Activated T-helper 1 cell treated with anti-CD3 and anti-CD28 coated beads, Interleukin-12 subunit alpha, Interleukin-12 subunit beta, Interleukin-2, Interleukin-4 antibody, amounts not matched to agents 30 ng/mL and 10 ng/mL and 1 ng/mL, durations not matched to agents 14 hours and 24 hours and 36 hours (primary cell): ENCODE results near the gene ALPK3. TPM values are rescaled to one million over a fixed set of nuclear protein-coding genes. Genes with fewer than 3 reads are reported as not detected.
A peak's percentile ranks its signal among the peaks of the same experiment; 100 is the strongest.
"Not testable (repeated sequence)": the region's sequence is repeated elsewhere in the genome, so short reads cannot be mapped to it uniquely, and the experiment has no call there.

ENCODE experiments used
- DNase-seq: peaks from one replicate; pipeline ENCODE4 v3.0.0; 2021; ENCODE audit warnings: low spot score
- H3K27ac Mint-ChIP-seq: one replicate; pipeline ENCODE4 v1.8.0; 2021; ENCODE audit warnings: mild to moderate bottlenecking, mixed read lengths
- H3K27me3 Mint-ChIP-seq: one replicate; pipeline ENCODE4 v1.8.0; 2022; ENCODE audit warnings: mild to moderate bottlenecking, moderate library complexity, mixed read lengths; ENCODE audit not compliant: insufficient read depth
- H3K36me3 Mint-ChIP-seq: one replicate; pipeline ENCODE4 v1.8.0; 2021; ENCODE audit warnings: low read depth, mixed read lengths
- H3K4me1 Mint-ChIP-seq: one replicate; pipeline ENCODE4 v1.8.0; 2021; ENCODE audit warnings: low read depth, mixed read lengths
- H3K4me3 Mint-ChIP-seq: one replicate; pipeline ENCODE4 v1.8.0; 2021; ENCODE audit warnings: mild to moderate bottlenecking, moderate library complexity, mixed read lengths
- H3K9me3 Mint-ChIP-seq: one replicate; pipeline ENCODE4 v1.8.0; 2021; ENCODE audit warnings: mixed read lengths
- intact Hi-C: fragments of 100-400 bp; cut with micrococcal nuclease; formaldehyde crosslinking; loops from one replicate; pipeline ENCODE4 v1.15.1; 2024
- total RNA-seq: library from RNA; stranded (reverse); gene quantifications from 2 replicates; pipeline ENCODE4 v1.2.3, GENCODE V29; 2022

The ALPK3 gene
- total RNA-seq, 1 donor from 2014 or later, result 0.10 TPM

DNA sequence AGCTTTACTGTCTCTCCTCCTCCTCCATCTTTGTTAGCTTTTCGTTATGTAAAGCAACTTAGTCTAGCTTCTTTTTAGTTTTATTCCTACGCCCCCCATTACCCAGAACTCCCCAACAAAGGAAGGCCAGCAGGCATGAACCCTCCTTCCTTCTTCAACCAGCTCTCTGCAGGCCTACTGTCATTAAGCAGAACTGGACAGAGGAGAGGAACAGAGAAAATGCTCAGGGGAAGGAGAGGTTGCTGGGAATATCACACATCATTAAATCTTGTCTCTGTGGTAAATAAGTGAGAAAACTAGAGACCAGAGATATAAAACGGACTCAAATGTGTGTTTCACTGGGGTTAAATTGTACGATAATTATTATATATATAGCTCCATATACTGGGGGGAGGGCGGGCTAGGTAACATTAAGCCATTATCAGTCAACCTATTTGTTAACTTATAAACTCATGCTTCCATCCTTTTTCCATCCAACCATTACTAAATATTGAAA lies 48.0 kb downstream of the ALPK3 start:
- no peak overlapping the region for H3K4me3 Mint-ChIP-seq
- H3K27ac Mint-ChIP-seq, result no peak overlapping the region
- H3K9me3 Mint-ChIP-seq, result no peaks in the 10 kb centered on the region
- no peaks in the 10 kb centered on the region for H3K4me1 Mint-ChIP-seq
- no peak for DNase-seq
- intact Hi-C loops, result no loop called here
- no peaks in the 10 kb centered on the region for H3K36me3 Mint-ChIP-seq
- H3K27me3 Mint-ChIP-seq, result peaks cover 3% of the 10 kb centered on the region

DNA sequence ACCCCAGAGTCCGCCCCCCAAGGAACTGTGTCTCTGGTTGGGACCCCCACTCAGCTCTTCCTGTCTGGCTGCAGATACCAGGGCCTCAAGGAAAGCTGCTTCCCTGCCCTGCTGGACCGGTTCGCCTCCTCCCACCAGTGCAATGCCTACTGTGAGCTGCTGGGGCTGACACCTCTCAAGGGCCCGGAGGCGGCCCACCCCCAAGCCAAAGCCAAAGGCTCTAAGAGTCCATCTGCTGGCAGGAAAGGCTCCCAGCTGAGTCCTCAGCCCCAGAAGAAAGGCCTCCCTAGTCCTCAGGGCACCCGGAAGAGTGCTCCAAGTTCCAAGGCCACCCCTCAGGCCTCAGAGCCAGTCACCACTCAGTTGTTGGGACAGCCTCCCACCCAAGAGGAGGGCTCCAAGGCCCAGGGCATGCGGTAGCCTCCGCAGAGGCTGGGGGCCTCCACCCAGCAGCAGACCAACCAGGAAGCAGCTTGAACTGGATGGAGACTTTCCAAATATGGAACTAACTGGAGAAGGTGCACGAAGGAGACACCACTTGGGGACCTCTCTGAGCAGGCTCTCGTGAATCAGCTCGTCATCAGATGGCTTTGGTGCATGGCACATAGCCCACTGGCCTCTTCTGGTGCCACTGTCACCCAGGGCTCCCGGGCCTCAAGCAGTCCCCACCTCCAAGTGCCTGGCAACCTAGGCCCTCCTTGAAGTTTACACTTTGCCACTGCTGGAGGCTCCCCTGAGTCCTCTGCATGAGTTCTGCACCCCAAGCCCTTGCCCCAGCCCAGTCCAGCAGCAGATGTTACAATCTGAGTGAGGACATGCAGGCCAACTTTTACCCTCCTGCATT lies 51.1 kb downstream of the ALPK3 start:
- Mint-ChIP-seq H3K4me1 (no peaks in the 10 kb centered on the region), H3K36me3 (no peaks in the 10 kb centered on the region), H3K27me3 (peaks cover 2% of the 10 kb centered on the region), H3K9me3 (no peaks in the 10 kb centered on the region), H3K4me3 (no peak overlapping the region), H3K27ac (no peak overlapping the region)
- intact Hi-C loops, result no loop called here
- DNase-seq, result no peak

DNA sequence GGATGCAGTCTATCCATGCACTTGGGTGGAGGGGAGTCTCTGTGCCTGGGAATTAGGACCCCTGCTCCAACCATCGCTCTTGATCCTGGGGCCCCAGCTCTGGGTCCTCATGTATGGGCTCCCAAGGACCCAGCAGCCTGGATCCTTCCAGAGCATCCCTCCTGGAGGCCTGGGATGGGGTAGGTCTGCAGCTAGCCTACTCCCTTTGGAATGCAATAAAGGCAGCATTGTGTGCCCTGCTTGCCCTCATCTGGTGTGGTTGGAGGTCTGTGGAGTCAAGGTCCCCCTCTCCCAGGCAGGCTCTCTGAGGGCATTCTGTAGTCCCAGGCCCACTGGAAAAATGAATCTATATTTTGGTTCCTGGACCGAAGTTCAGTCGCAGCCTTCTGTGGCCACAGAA lies 52.4 kb downstream of the ALPK3 start:
- no peaks in the 10 kb centered on the region for H3K36me3 Mint-ChIP-seq
- no peaks in the 10 kb centered on the region for H3K9me3 Mint-ChIP-seq
- peaks cover under 1% of the 10 kb centered on the region for H3K27me3 Mint-ChIP-seq
- no peak overlapping the region for H3K4me3 Mint-ChIP-seq
- intact Hi-C loops, result no loop called here
- no peak for DNase-seq
- H3K27ac Mint-ChIP-seq, result no peak overlapping the region
- H3K4me1 Mint-ChIP-seq, result no peaks in the 10 kb centered on the region

DNA sequence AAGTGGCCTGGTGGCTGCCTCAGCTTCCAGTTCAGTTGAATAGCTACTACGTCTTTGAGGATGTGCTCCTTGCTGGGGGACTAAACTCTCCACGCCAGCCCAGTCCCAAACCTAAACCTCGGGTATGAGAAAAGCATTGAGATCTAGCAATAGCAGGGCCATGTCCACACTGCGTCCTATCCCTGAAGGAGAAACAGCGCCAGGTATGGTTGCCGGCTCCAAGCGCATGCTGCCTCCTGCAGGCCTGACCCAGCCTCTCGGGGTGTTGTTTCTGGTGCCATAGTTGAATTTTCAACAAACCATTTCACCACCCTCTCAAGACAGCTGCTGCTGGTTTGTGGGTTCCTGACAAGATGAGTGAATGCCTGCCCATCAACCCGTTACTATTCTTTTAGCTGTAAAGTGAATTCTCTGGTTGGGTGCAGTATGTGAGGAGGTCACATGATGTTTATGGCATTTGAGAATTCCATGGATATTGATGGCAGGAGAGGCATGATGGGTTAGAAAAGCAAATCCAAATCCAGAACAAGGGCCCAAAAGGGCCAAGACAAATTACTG lies 54.4 kb downstream of the ALPK3 start:
- Mint-ChIP-seq H3K4me1 (no peaks in the 10 kb centered on the region), H3K4me3 (no peak overlapping the region), H3K27me3 (peaks cover 7% of the 10 kb centered on the region), H3K27ac (no peak overlapping the region), H3K36me3 (no peaks in the 10 kb centered on the region), H3K9me3 (no peaks in the 10 kb centered on the region)
- intact Hi-C loops, result no loop called here
- no peak for DNase-seq

DNA sequence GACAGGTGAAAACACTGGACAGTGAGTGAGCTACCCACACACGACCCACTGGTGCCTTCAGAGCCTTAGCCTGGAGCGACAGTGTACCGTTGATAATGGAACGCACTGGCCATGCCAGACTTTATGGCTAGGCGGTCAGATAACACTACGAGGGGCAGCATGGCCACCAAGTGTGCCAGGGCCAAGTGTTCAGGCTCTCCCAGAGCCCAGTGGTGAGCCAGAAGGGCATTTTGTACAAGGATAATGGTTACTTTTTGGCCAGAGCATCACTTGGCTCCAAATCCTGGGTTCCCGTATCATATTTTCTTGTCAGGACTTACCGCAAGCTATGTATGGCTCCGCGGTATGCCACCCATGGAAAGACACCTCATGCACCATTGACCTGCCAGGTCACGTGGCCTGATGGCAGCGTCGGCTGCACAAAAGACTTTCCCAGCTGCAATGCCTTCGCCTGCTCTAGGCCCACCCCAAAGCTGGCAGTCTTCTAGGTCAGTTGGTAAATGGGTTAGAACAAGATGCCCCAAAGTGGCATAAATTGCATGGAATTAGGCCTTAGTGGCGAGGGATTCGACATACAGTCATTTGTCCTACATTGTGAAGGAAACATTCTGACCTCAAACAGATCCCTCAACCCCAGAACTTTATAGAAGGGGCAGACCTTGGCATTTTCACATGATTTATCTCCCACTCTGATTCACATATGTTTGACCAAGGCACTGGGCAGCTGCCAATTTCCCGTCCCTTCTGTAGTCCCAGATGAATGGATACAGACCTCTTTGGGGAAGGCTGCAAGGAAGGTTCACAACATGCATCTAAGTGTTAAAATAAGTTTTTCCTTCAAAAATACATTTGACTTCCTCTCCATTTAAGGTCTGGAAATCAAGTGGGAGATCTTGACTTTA lies 55.1 kb downstream of the ALPK3 start:
- Mint-ChIP-seq H3K27ac (no peak overlapping the region), H3K9me3 (no peaks in the 10 kb centered on the region), H3K27me3 (peaks cover 7% of the 10 kb centered on the region), H3K4me3 (no peak overlapping the region), H3K36me3 (no peaks in the 10 kb centered on the region), H3K4me1 (no peaks in the 10 kb centered on the region)
- DNase-seq, result no peak
- intact Hi-C loops, result no loop called here

DNA sequence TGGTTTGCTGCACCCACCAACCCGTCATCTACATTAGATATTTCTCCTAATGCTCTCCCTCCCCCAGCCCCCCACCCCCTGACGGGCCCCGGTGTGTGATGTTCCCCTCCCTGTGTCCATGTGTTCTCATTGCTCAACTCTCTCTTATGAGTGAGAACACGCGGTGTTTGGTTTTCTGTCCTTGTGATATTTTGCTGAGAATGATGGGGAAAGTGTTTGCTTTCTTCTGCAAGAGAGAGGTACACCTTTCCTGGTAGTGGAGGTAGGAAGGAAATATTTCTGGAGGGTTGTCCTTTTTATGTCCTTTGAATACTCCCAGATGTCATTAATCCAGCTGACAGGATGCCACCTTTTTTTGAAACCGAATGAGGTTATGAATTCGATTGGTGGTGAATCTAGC lies 56.8 kb downstream of the ALPK3 start:
- H3K4me1 Mint-ChIP-seq, result no peaks in the 10 kb centered on the region
- no peaks in the 10 kb centered on the region for H3K36me3 Mint-ChIP-seq
- intact Hi-C loops, result no loop called here
- H3K9me3 Mint-ChIP-seq, result no peaks in the 10 kb centered on the region
- no peak for DNase-seq
- no peak overlapping the region for H3K27ac Mint-ChIP-seq
- no peak overlapping the region for H3K4me3 Mint-ChIP-seq
- peaks cover 7% of the 10 kb centered on the region for H3K27me3 Mint-ChIP-seq

DNA sequence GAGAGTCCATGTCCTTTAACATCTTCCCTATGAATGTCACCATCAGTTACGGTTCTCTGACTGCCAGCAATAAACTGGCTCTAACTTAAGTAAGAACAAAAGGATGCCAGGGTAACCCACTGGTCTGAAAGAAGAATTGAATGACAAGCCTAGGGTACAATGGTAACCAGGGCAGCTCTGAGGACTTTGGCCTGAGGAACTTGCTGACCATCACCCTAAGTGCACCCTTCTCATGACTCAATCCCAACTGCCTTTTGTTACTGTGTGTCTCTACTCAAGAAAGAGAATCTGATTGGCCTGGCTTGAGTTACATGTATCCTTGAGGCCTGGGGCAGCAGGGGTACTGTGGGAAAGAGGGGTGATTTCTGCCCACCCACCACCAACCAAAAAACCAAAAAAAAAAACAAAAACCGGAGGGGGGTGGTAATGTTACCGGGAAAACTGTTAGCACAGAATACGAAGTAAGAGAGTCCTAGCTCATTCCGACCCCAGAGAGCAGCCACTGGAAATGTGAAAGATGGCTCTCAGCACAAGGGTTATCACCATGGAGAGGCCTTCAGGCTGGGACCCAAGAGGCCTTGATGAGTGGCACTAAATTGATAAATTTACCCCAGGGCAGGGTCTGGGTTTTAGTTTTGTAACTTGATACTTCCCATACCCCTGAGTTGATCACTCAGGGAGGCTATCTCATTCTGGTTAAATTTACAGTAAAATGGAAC lies 58.0 kb downstream of the ALPK3 start:
- H3K27ac Mint-ChIP-seq, result no peak overlapping the region
- intact Hi-C loops, result no loop called here
- DNase-seq, result no peak
- H3K4me3 Mint-ChIP-seq, result no peak overlapping the region
- no peaks in the 10 kb centered on the region for H3K4me1 Mint-ChIP-seq
- H3K36me3 Mint-ChIP-seq, result no peaks in the 10 kb centered on the region
- peaks cover 7% of the 10 kb centered on the region for H3K27me3 Mint-ChIP-seq
- no peaks in the 10 kb centered on the region for H3K9me3 Mint-ChIP-seq

DNA sequence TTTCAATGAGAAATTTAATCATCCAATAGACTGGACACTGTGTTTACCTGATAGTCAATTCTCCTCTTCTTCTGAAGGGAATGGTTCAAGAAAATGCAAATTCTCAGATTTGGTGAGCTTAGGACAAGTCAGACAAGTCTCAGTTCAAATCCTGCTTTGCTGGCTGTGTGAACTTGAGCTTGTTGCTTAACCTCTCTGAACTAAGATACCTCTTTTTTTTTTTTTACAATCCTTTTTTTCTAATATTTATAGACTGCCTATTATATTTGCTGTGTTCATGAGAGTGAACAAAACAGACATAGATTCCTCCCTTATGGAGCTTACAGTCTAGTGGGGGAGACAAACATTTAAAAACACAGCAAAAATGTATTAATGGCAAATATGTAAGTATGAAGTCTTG lies 59.1 kb downstream of the ALPK3 start:
- H3K9me3 Mint-ChIP-seq, result no peaks in the 10 kb centered on the region
- H3K4me1 Mint-ChIP-seq, result no peaks in the 10 kb centered on the region
- H3K27me3 Mint-ChIP-seq, result peaks cover 7% of the 10 kb centered on the region
- no peaks in the 10 kb centered on the region for H3K36me3 Mint-ChIP-seq
- DNase-seq, result no peak
- intact Hi-C loops, result no loop called here
- H3K27ac Mint-ChIP-seq, result no peak overlapping the region
- H3K4me3 Mint-ChIP-seq, result no peak overlapping the region

DNA sequence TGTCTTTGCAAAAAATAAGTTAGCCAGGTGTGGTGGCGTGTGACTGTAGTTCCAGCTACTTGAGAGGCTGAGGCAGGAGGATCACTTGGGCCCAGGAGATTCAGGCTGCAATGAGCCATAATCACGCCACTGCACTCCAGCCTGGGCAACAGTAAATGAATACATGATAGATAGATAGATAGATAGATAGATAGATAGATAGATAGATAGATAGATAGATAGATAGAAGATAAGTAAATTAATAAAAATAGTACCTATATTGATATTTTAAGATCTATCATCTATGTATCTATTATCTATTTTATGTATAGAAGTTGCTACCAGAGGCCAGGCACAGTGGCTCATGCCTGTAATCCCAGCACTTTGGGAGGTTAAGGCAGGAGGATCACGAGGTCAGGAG lies 60.5 kb downstream of the ALPK3 start:
- not testable (repeated sequence) for H3K4me3 Mint-ChIP-seq, H3K27ac Mint-ChIP-seq, H3K36me3 Mint-ChIP-seq, H3K4me1 Mint-ChIP-seq, DNase-seq, H3K27me3 Mint-ChIP-seq, H3K9me3 Mint-ChIP-seq
- intact Hi-C loops, result loop anchor here (1.0 kb wide), 4 partner anchors 51 to 289 kb away; partner anchors contain the start of gene WDR73

DNA sequence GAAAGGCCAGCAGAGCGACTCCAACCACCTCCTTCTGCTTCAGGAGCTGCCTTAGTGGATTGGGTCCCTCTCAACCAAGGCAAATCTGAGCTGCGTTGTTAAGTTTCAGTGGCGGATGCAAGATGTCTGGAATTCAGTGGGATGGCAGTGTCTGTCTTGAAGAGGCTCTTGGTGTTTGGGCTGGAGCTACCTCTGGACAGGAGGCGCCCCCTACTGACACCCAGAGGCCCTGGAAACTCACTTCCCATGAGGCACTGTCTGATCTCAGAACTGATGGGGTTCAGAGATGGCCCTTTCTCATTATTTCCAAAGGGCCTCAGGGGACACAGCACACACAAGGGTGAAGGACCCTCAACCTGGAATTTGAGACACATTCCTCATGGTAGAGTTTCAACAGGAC lies 61.3 kb downstream of the ALPK3 start:
- no peaks in the 10 kb centered on the region for H3K4me1 Mint-ChIP-seq
- peak; percentile 25 for DNase-seq
- H3K27me3 Mint-ChIP-seq, result peaks cover 7% of the 10 kb centered on the region
- intact Hi-C loops, result loop anchor here (1.0 kb wide), 4 partner anchors 50 to 290 kb away; partner anchors contain the start of gene WDR73
- no peaks in the 10 kb centered on the region for H3K36me3 Mint-ChIP-seq
- no peaks in the 10 kb centered on the region for H3K9me3 Mint-ChIP-seq
- H3K27ac Mint-ChIP-seq, result no peak overlapping the region
- H3K4me3 Mint-ChIP-seq, result no peak overlapping the region

DNA sequence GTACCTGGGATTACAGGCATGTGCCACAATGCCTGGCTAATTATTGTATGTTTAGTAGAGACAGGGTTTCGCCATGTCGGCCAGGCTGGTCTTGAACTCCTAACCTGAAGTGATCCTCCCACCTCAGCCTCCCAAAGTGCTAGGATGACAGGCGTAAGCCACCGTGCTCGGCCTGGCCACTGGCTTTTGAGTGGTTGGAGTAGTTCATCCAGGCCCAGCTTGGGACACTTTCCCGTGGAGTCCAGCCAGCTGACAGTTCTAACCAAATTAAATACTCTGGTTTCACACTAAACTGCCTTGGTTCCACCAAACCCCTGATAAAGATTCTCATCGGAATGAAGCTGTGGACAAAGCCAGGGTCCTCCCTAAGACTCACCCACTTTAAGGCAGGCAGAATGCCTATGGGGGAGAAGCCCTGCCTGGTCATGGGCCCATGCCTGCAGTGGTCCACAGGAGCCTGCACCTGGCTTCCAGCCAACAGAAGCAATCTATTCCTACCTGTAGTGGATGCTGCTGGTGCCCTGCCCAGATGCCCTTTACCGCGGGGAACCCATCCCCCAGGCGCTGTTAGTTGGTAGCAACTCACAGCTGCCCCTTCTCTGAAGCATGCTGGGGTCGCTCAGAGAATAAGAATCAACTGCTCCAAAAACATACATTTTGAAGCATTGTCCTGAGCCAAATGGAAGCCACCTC lies 62.1 kb downstream of the ALPK3 start:
- Mint-ChIP-seq H3K4me1 (no peaks in the 10 kb centered on the region), H3K36me3 (no peaks in the 10 kb centered on the region), H3K27ac (no peak overlapping the region), H3K27me3 (peaks cover 7% of the 10 kb centered on the region), H3K4me3 (no peak overlapping the region), H3K9me3 (no peaks in the 10 kb centered on the region)
- no peak for DNase-seq
- intact Hi-C loops, result no loop called here

DNA sequence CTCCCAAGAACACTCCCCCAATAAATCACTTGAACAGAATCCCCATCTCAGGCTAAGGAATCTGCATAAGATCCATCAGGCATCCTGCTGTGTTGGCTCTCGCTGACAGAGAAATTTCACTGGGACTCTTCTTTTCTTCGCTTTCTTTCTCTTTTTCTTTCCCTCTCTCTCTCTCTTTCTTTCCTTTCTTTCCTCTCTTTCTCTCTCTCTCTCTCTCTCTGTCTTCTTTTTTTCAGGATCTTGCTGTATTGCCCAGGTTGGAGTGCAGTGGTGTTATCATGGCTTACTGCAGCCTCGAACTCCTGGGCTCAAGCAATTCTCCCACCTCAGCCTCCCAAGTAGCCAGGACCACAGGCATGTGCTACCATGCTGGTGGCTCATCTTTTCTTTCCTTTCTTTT lies 62.9 kb downstream of the ALPK3 start:
- no peak overlapping the region for H3K27ac Mint-ChIP-seq
- no peak for DNase-seq
- H3K4me3 Mint-ChIP-seq, result no peak overlapping the region
- H3K27me3 Mint-ChIP-seq, result peaks cover 1% of the 10 kb centered on the region
- no peaks in the 10 kb centered on the region for H3K9me3 Mint-ChIP-seq
- H3K36me3 Mint-ChIP-seq, result no peaks in the 10 kb centered on the region
- intact Hi-C loops, result no loop called here
- no peaks in the 10 kb centered on the region for H3K4me1 Mint-ChIP-seq
